Smooth muscle cell (in vitro differentiated cells): ENCODE results near the gene DCUN1D2. TPM values are rescaled to one million over a fixed set of nuclear protein-coding genes. Genes with fewer than 3 reads are reported as not detected.

Experiments used
- DNase-seq: peaks from one replicate; lab custom pipeline; 2025; ENCODE audit not compliant: unreplicated experiment; lab: John Stamatoyannopoulos, UW
- H2AFZ ChIP-seq: fragments of 200-600 bp; sonication (generic); 2 replicates; pipeline ENCODE4 v1.6.0; 2016; ENCODE audit warnings: antibody characterized with exemption, low read depth, mild to moderate bottlenecking
- H3F3A ChIP-seq: fragments of 200-600 bp; sonication (generic); 2 replicates; pipeline ENCODE4 v1.6.0; 2017; ENCODE audit warnings: antibody characterized with exemption, low read depth
- H3K27ac ChIP-seq: fragments of 200-600 bp; sonication (generic); 2 replicates; pipeline ENCODE4 v1.5.1; 2016; ENCODE audit warnings: low read depth, mild to moderate bottlenecking
- H3K27me3 ChIP-seq: fragments of 200-600 bp; sonication (generic); 2 replicates; pipeline ENCODE4 v1.6.1; 2016; ENCODE audit warnings: low read depth, mild to moderate bottlenecking
- H3K36me3 ChIP-seq: fragments of 200-600 bp; sonication (generic); 2 replicates; pipeline ENCODE4 v1.5.1; 2016; ENCODE audit warnings: low read depth
- H3K4me1 ChIP-seq: fragments of 200-600 bp; sonication (generic); 2 replicates; pipeline ENCODE4 v1.5.1; 2016; ENCODE audit warnings: low read depth
- H3K4me2 ChIP-seq: fragments of 200-600 bp; sonication (generic); 2 replicates; pipeline ENCODE4 v1.6.0; 2016; ENCODE audit warnings: mild to moderate bottlenecking
- H3K4me3 ChIP-seq: fragments of 200-600 bp; sonication (generic); 2 replicates; pipeline ENCODE4 v1.5.1; 2016; ENCODE audit warnings: mild to moderate bottlenecking
- H3K79me2 ChIP-seq: fragments of 200-600 bp; sonication (generic); 2 replicates; pipeline ENCODE4 v1.6.0; 2016; ENCODE audit warnings: low read depth, mild to moderate bottlenecking
- H3K9ac ChIP-seq: fragments of 200-600 bp; sonication (generic); 2 replicates; pipeline ENCODE4 v1.6.0; 2016; ENCODE audit warnings: low read depth
- H3K9me3 ChIP-seq: fragments of 200-600 bp; sonication (generic); replicated peaks from 2 replicates; pipeline ENCODE4 v1.5.1; 2016; ENCODE audit warnings: low read depth
- H4K20me1 ChIP-seq: fragments of 200-600 bp; sonication (generic); 2 replicates; pipeline ENCODE4 v1.6.0; 2016; ENCODE audit warnings: low read depth
- CTCF ChIP-seq: fragments of 200-600 bp; sonication (generic); IDR thresholded peaks from 2 replicates; pipeline ENCODE4 v1.5.1; 2017; ENCODE audit warnings: borderline replicate concordance, mild to moderate bottlenecking, antibody characterized with exemption; ENCODE audit not compliant: insufficient read depth, poor library complexity, severe bottlenecking
- WGBS: methylation state at CpG from one replicate; pipeline ENCODE4 v1.1.7; 2016; ENCODE audit warnings: low lambda C conversion rate; 5-methylcytosine and 5-hydroxymethylcytosine counted together
- polyA plus RNA-seq: library from polyadenylated mRNA; unstranded; fragments of >200 nt; fragmentation: Nextera tagmentation; extraction: Ambion mirVana; gene quantifications from 2 replicates; pipeline ENCODE4 v1.2.1, GENCODE V29; 2016
- total RNA-seq: library from RNA; depleted of rRNA; stranded (reverse); fragments of >200 nt; gene quantifications from 2 replicates; pipeline ENCODE4 v1.2.3, GENCODE V29; 2014

The DCUN1D2 gene
- total and polyA plus RNA-seq, 2 experiments from 2014 or later, result 6.3 to 10.8 TPM

- Histone ChIP-seq H3K79me2 (no peaks in the 10 kb centered on the region), H3K27ac (no peak overlapping the region), H3K9ac (no peak overlapping the region), H3K9me3 (no peaks in the 10 kb centered on the region), H3F3A (no peaks in the 10 kb centered on the region), H3K27me3 (no peaks in the 10 kb centered on the region), H4K20me1 (no peaks in the 10 kb centered on the region), H3K4me3 (no peak overlapping the region), H3K4me1 (no peaks in the 10 kb centered on the region), H2AFZ (no peak overlapping the region), H3K36me3 (no peaks in the 10 kb centered on the region), H3K4me2 (no peak overlapping the region)
- 91% methylated on average over 28 of the region's 29 CpGs for WGBS
- DNase-seq, result no peak
- no peak for TF ChIP-seq CTCF
Measured at GRCh38 chr13:113448885-113449692, 41.4 kb downstream of the DCUN1D2 start.

- no peaks in the 10 kb centered on the region for H3K79me2 ChIP-seq
- H3K4me1 ChIP-seq, result no peaks in the 10 kb centered on the region
- no peaks in the 10 kb centered on the region for H3K27me3 ChIP-seq
- TF ChIP-seq CTCF, result no peak
- no peaks in the 10 kb centered on the region for H4K20me1 ChIP-seq
- no peaks in the 10 kb centered on the region for H3K36me3 ChIP-seq
- H3K27ac ChIP-seq, result no peak overlapping the region
- H3K9ac ChIP-seq, result no peak overlapping the region
- H2AFZ ChIP-seq, result no peak overlapping the region
- H3K9me3 ChIP-seq, result no peaks in the 10 kb centered on the region
- 81% methylated on average over 6 of the region's 6 CpGs for WGBS
- no peak overlapping the region for H3K4me2 ChIP-seq
- DNase-seq, result no peak
- H3F3A ChIP-seq, result no peaks in the 10 kb centered on the region
- no peak overlapping the region for H3K4me3 ChIP-seq
Measured at GRCh38 chr13:113448545-113448884, 42.0 kb downstream of the DCUN1D2 start.

GRCh38 chr13:113447596-113447995 lies 42.9 kb downstream of the DCUN1D2 start:
- H3F3A ChIP-seq, result no peaks in the 10 kb centered on the region
- no peaks in the 10 kb centered on the region for H3K27me3 ChIP-seq
- H4K20me1 ChIP-seq, result no peaks in the 10 kb centered on the region
- no peak for TF ChIP-seq CTCF
- H3K9me3 ChIP-seq, result no peaks in the 10 kb centered on the region
- 96% methylated on average over 6 of the region's 6 CpGs for WGBS
- H3K27ac ChIP-seq, result no peak overlapping the region
- no peaks in the 10 kb centered on the region for H3K4me1 ChIP-seq
- no peak for DNase-seq
- no peak overlapping the region for H3K4me3 ChIP-seq
- no peak overlapping the region for H2AFZ ChIP-seq
- H3K9ac ChIP-seq, result no peak overlapping the region
- H3K79me2 ChIP-seq, result no peaks in the 10 kb centered on the region
- H3K36me3 ChIP-seq, result peaks cover 6% of the 10 kb centered on the region
- H3K4me2 ChIP-seq, result no peak overlapping the region

- H2AFZ ChIP-seq, result no peak overlapping the region
- TF ChIP-seq CTCF, result no peak
- peaks cover 11% of the 10 kb centered on the region for H3K36me3 ChIP-seq
- no peaks in the 10 kb centered on the region for H3K27me3 ChIP-seq
- no peak overlapping the region for H3K27ac ChIP-seq
- no peaks in the 10 kb centered on the region for H4K20me1 ChIP-seq
- no peaks in the 10 kb centered on the region for H3K79me2 ChIP-seq
- H3F3A ChIP-seq, result no peaks in the 10 kb centered on the region
- WGBS, result 97% methylated on average over 9 of the region's 9 CpGs
- H3K9me3 ChIP-seq, result no peaks in the 10 kb centered on the region
- no peaks in the 10 kb centered on the region for H3K4me1 ChIP-seq
- H3K4me2 ChIP-seq, result no peak overlapping the region
- no peak overlapping the region for H3K4me3 ChIP-seq
- DNase-seq, result no peak
- H3K9ac ChIP-seq, result no peak overlapping the region
Measured at GRCh38 chr13:113446488-113446854, 44.0 kb downstream of the DCUN1D2 start.
